HG02973 (cell line): ENCODE measurements around the gene SLC7A8.
"Not testable (repeated sequence)": the region's sequence is repeated elsewhere in the genome, so short reads cannot be mapped to it uniquely, and the experiment has no call there.

Source experiments
- ATAC-seq: cut with Tn5 transposase; IDR thresholded peaks from one replicate; pipeline ENCODE4 v1.9.1; 2021; ENCODE audit warnings: moderate library complexity; ENCODE audit not compliant: unreplicated experiment

The SLC7A8 gene

DNA sequence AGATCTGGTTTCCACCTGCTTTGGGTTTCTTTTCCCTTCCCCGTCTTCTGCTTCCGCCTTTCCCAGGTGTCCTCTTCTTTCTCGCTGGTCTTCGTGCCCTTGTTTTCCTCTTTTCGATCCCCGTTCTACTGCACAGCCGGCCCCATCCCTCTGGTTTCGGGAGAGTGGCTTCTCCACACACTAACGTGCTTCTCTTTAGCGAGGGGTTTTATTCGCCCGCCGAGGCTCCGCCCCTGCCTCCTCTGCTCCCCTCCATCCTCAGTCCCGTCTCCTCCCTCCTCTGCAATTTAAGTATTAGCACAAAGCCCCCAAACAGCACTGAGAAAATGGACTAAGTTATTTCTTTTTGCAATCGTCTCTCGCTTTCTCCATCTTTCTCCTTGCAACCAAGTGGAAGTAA, at the start of gene SLC7A8:
Gene SLC7A8, minus strand, starts transcription at position 182 of the 400 bp plus-strand sequence. CDS start 746 bp downstream, outside the sequence.
- ATAC-seq, result no peak

DNA sequence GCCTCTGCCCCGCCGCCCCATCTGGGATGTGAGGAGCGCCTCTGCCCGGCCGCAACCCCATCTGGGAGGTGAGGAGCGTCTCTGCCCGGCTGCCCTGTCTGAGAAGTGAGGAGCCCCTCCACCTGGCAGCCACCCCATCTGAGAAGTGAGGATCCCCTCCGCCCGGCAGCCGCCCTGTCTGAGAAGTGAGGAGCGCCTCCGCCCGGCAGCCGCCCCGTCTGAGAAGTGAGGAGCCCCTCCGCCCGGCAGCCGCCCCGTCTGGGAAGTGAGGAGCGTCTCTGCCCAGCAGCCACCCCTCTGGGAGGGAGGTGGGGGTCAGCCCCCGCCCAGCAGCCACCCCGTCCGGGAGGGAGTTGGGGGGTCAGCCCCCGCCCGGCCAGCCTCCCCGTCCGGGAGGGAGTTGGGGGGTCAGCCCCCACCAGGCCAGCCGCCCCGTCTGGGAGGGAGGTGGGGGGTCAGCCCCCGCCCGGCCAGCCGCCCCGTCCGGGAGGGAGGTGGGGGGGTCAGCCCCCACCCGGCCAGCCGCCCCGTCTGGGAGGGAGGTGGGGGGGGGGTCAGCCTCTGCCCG, 48.9 kb upstream of the SLC7A8 start:
- ATAC-seq, result not testable (repeated sequence)

DNA sequence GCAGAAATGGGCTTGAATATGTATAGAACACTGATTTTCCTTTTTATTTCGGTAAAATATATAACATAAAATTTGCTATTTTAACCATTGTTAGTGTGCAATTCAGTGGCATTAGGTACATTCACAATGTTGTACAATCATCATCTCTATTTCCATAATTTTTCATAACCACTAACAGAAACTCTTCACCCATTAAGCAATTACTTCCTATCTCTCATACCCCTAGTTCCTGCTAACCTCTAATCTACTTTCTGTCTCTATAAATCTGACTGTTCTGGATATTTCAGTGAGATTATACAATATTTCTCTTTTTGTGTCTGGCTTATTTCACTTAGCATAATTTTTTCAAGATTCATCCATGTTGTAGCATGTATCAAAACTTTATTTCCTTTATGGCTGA, 45.4 kb upstream of the SLC7A8 start:
- ATAC-seq, result no peak

DNA sequence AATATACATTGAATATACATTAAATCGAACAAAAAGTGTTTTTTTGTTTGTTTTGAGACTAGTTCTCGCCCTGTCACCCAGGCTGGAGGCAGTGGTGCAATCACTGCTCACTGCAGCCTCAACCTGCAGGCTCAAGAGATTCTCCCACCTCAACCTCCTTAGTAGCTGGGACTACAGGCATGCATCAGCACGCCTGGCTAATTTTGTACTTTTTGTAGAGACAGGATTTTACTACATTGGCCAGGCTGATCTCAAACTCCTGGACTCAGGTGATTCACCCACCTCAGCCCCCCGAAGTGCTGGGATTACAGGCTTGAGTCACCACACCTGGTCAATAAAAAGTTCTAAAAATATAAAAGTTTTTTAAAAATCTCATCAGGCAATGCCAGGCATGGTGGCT, 44.1 kb upstream of the SLC7A8 start:
- ATAC-seq, result no peak

DNA sequence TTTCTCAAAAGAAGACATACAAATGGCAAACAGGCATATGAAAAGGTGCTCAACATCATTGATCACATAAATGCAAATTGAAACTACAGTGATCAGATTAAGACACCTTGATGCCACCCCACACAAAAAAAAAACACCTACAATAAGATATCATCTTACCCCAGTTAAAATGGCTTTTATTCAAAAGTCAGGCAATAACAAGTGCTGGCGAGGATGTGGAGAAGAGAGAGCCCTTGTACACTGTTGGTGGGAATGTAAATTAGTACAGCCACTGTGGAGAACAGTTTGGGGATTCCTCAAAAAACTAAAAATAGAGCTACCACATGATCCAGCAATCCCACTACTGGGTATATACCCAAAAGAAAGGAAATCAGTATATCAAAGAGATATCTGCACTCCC, 41.5 kb upstream of the SLC7A8 start:
- ATAC-seq, result not testable (repeated sequence)

DNA sequence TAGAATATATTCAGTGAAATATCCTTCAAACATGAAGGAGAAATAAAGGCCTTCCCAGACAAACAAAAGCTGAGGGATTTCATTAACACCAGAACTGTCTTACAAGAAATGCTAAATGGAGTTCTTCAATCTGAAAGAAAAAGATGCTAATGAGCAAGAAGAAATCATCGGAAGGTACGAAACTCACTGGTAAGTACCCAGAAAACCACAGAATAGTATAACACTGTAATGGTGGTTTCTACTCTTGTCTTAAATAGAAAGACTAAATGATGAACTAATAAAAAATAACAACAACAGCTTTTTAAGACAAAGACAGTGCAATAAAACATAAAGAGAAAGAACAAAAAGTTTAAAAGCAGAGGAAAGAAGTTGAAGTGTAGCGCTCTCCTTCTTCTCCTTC, 35.6 kb upstream of the SLC7A8 start:
- no peak for ATAC-seq

DNA sequence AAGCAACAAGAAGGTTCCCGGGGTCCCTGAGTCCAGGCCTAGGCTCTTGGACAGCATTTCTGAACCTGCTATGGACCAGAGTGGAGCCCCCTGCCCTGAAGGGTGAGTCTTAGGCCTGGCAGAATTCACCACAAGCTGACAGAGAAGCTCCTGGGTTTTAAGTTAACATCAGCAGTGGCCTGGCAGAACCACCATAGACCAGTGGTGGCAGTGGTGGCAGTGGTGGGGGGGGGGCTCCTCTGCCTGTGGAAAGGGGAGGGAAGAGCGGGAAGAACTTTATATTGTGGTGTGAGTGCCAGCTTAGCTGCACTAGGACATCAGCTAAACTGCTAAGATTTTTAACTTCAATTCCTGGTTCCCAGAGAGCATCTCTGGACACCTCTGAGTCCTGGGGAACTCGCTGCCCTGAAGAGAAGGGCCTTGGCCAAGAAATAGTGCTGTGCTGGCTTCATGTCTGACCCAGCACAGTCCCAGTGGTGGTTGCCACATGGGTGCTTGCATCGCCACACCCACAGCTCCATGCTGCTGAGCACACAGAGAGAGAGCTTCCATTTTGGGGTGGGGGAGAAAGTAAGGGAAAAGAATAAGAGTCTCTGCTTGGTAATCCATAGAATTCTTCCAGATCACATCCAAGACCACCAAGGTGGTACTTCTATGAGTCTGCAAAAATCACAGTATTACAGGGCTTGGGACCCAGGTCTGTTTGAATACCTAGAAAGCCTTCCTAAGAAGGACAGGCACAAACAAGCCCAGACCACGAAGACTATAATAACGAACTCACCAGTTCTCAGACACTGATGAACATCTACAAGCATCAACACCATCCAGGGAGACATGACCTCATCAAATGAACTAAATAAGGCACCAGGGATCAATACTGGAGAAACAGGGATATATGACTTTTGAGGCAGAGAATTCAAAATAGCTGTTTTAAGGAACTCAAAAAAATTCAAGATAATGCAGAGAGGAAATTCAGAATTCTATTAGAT, 33.9 kb upstream of the SLC7A8 start:
- ATAC-seq, result no peak

DNA sequence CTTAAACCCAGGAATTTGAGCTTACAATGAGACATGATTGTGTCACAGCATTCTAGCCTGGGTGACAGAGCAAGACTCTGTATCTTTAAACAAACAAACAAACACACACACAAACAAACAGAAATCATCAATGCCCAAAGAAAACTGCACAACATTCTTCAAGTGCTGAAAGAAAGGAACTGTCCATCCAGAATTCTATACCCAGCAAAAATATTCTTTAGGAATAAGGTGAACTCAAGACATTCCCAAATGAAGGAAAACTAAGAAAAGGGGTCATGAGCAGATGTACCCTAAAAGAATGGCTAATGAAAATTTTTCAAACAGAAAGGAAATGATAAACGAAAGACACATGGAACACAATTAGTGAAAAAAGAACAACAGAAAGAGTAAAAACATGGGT, 32.0 kb upstream of the SLC7A8 start:
- ATAC-seq, result no peak

DNA sequence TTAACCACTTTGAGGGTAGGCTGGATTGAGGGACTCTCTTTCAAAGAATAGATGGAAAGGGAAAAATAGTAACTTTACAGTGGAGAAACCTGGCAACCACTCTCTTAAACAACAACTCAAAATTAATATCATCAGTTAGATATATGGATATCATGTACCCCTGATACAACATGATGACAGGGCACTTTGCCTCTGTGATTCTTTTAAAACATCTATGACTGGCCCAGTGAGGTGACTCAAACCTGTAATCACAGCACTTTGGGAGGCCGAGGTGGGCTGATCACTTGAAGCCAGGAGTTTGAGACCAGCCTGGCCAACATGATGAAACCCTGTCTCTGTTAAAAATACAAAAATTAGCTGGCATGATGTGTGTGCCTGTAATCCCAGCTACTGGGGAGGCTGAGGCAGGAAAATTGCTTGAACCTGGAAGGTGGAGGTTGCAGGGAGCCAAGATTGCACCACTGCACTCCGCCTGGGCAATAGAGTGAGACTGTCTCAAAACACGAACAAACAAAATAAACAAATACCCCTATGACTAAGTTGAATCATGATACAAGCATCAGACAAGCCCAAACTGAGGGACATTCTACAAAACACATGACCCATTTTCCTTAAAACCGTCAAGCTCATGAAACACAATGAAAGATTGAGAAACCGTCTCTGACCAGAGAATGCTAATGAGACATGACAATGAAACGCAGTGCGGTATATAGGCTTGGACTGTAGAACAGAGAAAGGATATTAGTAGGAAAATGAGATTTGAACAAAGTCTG, 26.4 kb upstream of the SLC7A8 start:
- no peak for ATAC-seq

DNA sequence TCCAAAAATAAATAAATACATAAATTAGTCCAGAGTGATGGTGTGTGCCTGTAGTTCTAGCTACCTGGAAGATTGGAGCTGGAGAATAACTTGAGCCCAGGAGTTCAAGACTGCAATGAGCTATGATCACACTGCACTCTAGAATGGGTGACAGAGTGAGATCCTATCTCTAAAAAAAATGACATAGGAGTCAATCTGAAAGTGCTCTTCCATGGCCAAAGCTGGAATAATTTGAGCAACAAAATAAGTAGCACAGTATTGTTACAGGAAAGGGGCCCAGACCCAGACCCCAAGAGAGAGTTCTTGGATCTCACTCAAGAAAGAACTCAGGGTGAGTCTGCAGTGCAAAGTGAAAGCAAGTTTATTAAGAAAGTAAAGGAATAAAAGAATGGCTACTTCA, 24.9 kb upstream of the SLC7A8 start:
- no peak for ATAC-seq

DNA sequence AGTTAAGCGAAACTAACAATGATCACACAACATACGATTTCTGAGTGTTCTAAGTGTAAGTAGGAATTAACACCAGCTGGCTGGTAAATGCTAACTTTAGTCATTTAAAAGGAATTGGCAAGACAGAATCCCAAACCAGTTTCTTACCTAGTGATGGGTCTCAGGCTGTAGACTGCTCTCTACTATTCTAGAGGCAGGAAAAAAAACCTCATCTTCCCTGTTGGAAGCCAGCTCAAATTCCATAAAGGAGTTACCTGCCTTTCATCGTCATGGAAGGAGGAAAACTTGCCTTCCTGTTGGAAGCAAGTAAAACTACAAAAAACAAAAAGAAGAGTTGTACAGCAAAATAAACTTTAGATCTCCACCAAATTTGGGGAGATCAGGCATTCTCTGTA, 23.7 kb upstream of the SLC7A8 start:
- ATAC-seq, result no peak

DNA sequence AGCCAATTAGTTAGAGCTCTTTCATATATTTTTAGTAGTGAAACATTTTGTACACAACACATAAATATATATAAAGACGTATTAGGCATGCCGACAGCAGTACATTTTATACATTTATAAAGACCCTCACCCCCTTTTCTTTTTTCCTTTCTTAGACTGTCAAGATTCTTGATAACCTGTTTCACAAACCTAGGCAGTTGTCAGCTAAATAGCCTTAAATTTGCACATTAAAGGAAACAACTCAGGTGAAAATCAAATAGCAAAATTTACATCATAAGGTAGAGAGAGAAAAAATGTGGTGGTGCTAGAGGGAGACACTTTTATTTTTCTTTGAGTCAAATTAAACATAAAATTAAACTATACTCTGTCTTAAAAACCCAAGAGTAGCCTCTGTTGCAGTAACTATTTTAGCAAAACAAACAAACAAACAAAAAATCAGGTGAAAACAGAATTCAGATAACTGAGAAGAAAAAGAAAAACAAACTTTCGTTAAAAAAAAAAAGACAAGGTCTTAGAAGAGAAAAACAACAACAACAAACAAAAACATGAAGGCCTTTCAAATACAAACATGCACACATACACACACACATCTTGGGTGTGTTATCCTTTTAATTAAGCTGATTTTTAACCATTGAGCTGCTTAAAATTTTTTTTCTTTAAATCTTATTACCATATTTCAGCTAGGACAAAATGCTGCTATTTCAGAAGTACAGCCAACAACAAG, 23.1 kb upstream of the SLC7A8 start:
- no peak for ATAC-seq

DNA sequence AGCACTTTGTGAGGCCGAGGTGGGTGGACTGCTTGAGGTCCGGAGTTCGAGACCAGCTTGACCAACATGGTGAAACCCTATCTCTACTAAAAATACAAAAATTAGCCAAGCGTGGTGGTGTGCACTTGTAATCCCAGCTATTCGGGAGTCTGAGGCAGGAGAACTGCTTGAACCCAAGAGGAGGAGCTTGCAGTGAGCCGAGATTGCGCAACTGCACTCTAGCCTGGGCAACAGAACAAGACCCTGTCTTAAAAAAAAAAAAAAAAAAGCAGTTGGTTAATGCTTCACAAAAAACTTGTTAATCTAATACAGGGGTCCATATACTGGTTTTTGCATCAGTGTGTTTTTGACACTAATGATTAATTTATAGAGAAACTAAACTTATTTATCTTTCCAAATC, 18.5 kb upstream of the SLC7A8 start:
- ATAC-seq, result no peak

DNA sequence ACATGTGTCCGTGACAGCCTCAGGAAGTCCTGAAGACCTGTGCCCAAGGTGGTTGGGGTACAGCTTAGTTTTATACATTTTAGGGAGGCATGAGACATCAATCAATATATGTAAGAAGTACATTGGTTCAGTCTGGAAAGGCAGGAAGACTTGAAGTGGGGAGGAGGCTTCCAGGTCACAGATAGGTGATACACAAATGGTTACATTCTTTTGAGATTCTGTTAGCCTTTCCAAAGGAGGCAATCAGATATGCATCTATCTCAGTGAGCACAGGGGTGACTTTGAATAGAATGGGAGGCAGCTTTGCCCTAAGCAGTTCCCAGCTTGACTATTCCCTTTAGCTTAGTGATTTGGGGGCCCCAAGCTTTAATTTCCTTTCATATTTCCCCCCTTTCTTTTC, 15.7 kb upstream of the SLC7A8 start:
- not testable (repeated sequence) for ATAC-seq

DNA sequence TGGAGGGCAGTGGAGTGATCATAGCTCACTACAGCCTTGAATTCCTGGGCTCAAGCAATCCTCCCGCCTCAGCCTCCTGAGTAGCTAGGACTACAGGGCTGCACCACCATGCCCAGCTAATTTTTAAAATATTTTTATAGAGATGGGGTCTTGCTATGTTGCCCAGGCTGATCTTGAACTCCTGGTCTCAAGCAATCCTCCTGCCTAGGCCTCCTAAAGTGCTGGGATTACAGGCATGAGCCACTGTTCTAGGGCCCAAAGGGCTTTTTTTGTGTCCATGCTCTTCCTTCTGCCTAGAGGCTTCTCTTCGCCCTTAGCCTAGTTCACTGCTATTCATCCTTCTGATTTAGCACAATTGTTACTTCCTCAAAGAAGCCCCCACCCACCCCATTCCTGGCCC, 13.0 kb upstream of the SLC7A8 start:
- not testable (repeated sequence) for ATAC-seq

DNA sequence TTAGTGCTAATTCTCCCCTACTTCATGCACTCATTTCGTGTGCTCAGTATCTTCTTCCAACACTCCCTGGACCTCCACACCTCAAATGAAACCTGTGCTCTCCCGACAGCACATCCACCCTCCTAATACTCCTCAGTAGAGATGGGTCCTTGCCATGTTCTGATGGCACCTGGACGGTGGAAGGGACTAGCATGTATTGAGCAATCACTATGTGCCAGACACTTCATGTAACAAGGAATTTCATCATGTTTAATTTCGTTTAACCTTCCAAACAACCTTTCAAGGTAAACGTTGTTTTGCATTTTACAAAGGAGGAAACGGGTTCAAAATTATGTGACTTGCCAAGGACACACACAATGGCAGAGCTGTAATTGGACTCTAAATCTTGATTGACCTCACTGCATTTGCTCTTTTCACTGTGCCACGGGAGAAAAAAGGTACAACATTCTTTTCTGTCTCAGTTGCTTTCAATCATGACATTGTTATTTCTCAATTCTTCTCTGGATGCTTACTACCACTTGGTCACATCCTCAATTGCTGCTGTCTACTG, 12.2 kb upstream of the SLC7A8 start:
- no peak for ATAC-seq

DNA sequence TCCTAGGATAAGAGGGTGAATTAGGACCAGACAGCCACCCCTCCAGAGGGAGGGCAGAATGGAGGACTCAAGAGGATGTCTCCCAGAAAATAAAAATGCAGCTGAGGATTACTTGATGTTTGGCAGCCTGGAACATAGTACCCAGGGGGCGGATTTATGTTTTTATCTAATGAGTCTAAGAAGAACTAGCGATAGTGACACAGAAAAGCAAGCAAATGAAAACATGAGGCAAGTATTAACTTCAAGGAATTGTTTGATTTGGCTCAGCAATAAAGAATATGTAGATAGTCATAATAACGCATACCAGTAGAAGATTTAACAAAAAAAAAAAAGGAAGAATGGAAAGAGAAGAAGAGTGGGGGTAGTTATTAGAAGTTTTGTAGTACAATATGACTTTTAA, 10.0 kb upstream of the SLC7A8 start:
- ATAC-seq, result no peak

DNA sequence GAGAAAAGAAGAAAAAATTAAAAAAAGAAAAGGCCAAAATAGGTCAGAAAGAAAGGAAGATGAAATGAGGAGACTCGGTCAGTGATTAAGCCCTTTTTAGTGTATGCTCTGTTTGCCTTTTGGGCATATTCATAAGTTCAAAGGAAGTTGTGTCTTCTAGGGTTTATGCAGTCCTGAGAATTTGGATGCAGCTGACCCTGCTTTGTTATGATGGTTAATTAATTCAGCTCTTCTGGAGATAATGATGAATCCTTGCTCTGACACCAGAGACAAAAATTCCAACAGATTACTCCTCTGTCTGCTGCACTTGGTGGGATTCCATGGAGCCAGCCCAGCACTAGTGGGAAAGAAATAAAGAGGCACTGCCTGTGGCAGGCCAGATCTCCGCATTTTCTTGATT, 4.5 kb upstream of the SLC7A8 start:
- ATAC-seq, result no peak

DNA sequence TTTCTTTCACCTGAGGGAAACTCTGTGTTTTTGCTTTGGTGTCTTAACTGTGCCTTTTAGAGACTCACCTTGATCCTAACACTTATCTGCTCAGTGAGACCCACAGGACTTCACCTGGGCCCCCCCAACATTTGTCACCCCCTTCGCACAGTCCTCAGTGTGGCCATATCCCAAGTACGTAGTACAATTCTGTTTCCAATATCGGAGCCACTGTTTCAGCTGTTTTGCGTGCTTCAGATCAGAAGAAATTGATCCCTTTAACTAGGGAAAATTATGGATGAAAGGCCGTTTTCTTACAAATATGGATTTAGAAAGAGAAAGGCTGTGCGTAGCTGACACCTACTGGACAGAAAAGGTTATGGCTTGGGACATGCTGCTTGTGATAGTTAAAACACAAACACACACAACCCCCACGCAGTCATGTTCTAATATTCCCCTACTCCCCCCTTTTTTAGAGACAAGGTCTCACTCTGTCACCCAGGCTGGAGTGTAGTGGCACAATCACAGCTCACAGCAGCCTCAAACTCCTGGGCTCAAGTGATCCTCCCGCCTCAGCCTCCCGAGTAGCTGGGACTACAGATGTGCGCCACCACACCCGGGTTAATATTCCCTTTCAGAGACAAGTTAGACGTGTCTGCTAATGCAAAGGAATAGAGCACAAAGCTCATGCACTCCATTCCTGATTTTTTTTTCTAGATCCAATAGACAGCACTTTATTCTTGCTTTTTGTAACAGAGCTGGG, 3.6 kb upstream of the SLC7A8 start:
- no peak for ATAC-seq

DNA sequence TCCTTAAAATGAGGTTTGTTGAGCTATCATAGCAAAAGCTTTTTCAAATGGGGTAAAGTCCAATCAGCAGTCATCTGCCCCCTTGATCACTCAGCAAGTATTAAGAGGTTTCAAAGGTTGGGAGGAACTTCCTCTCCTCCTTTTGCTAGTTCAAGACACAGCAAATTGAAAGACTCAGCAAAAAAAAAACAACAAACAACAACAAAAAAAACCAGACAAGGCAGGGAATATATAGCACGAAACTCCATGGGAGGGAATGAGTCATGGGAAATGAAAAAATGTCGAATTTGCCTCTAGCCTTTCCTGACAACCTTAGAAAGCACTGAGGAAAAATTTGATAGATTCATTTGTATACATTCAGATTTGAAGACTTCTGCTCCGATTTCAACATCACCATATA, 1.6 kb upstream of the SLC7A8 start:
- no peak for ATAC-seq
